ENCODE measurements around the gene R3HDM1.
"Not testable (repeated sequence)": the region's sequence is repeated elsewhere in the genome, so short reads cannot be mapped to it uniquely, and the experiment has no call there.

R3HDM1 gene

DNA sequence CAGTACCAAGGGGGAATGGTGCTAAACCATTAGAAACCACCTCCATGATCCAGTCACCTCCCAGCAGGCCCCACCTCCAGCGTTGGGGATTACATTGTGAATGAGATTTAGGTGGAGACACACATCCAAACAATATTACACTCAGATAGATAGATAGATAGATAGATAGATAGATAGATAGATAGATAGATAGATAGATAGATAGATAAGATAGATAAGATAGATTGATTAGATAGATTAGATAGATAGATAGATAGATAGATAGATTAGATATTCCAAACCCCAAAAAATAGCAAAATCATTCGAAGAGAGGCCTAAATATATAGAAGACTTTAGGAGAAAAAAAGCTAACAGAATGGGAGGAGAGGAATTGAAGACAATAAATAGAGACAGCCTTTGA, 167.6 kb downstream of the R3HDM1 start:
- TF ChIP-seq, protein P1, sequence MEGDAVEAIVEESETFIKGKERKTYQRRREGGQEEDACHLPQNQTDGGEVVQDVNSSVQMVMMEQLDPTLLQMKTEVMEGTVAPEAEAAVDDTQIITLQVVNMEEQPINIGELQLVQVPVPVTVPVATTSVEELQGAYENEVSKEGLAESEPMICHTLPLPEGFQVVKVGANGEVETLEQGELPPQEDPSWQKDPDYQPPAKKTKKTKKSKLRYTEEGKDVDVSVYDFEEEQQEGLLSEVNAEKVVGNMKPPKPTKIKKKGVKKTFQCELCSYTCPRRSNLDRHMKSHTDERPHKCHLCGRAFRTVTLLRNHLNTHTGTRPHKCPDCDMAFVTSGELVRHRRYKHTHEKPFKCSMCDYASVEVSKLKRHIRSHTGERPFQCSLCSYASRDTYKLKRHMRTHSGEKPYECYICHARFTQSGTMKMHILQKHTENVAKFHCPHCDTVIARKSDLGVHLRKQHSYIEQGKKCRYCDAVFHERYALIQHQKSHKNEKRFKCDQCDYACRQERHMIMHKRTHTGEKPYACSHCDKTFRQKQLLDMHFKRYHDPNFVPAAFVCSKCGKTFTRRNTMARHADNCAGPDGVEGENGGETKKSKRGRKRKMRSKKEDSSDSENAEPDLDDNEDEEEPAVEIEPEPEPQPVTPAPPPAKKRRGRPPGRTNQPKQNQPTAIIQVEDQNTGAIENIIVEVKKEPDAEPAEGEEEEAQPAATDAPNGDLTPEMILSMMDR (IDR thresholded peaks at IDR 0.05; ENCODE audit: low read length, missing control alignments): no peak
- DNase-seq (ENCODE audit: low read depth): no peak
- H3K4me3 ChIP-seq (replicated peaks; ENCODE audit: low read depth, low read length): no peak overlapping the region

DNA sequence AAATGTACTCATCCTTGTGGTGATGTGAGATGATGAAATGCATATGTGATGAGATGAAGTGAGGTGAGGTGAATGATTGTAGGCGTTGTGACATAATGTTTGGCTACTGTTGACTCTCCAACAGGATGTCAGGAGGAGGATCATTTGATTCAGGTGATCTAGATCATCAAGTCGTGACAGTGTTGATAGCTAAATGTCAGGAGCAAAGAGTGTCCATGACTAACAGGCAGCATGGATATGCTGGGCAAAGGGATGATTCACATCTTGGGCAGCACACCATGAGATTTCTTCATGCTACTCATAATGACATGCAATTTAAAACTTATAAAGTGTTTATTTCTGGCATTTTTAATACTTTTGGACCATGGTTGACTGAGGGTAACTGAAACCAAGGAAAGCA, 170.2 kb downstream of the R3HDM1 start:
- H3K4me3 ChIP-seq (replicated peaks; ENCODE audit: low read depth, low read length): no peak overlapping the region
- DNase-seq (ENCODE audit: low read depth): peak; percentile 31
- TF ChIP-seq, protein P1 (IDR thresholded peaks at IDR 0.05; ENCODE audit: low read length, missing control alignments): no peak

DNA sequence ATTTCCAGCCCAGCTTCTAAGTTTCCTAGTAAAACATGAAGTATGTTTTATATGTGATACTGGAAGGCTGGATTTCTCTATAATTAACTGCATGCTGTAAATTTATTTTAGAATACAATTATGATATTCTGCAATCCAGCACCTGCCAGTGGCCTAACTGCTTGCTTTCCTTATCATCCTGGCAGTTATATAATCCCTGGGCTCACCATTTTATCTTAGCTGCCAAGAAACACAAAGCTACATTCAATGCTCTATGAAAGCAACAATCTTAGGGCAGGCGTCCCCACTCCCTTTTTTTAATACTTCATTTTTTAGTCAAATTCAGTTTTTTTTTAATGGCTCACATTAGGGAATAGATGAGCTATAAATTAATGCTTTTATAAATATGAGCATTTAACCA, 172.0 kb downstream of the R3HDM1 start:
- TF ChIP-seq, protein P1 (IDR thresholded peaks at IDR 0.05; ENCODE audit: low read length, missing control alignments): no peak
- no peak overlapping the region for H3K4me3 ChIP-seq (replicated peaks; ENCODE audit: low read depth, low read length)
- DNase-seq (ENCODE audit: low read depth): no peak

DNA sequence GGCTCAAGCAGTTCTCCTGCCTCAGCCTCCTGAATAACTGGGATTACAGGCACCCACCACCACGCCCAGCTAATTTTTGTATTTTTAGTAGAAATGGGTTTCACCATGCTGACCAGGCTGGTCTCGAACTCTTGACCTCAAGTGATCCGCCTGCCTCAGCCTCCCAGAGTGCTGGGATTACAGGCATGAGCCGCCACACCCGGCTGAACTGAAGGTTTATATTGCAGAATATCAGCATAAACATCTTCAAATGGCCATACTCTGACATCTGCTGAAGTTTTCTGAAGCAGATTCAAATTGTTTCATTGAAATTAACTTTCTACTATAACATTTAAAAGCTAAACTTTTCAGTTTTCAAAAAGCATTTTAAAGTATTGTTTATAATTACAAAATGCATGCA, 172.8 kb downstream of the R3HDM1 start:
- not testable (repeated sequence) for H3K4me3 ChIP-seq (replicated peaks; ENCODE audit: low read depth, low read length); DNase-seq (ENCODE audit: low read depth)

DNA sequence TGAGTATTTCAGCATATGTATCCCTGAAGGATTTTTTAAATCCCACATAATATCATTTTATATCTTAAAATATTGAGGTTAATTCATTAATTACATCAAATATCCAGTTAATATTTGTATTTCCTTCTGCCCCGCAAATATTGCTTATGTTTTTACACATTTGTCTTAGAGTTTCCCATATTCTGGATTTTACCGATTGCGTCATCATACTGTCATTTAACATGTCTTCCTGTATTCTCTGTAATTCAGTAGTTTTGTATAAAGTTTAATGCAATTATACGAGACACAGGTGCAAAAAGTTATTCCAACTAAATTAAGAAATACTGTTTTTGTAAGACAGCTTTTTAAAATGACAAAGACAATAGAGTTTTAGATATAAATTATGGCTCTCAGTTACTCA, 176.9 kb downstream of the R3HDM1 start:
- DNase-seq (ENCODE audit: low read depth): no peak
- H3K4me3 ChIP-seq (replicated peaks; ENCODE audit: low read depth, low read length): no peak overlapping the region
- TF ChIP-seq, protein P1 (IDR thresholded peaks at IDR 0.05; ENCODE audit: low read length, missing control alignments): no peak

DNA sequence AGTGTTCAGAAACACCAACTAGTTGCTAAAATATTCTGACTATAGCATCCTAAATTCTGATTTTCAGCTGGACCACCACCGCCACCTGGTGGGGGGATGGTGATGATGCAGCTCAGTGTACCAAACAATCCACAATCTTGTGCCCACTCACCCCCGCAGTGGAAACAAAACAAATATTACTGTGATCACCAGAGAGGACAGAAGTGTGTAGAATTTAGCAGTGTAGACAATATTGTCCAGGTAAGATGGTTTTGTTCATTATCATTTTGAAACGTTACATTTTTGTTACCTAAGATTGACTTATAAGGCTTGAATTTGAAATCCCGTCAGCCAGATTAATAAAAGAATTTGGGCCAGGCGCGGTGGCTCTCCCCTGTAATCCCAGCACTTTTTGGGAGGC, 178.7 kb downstream of the R3HDM1 start:
- TF ChIP-seq, protein P1 (IDR thresholded peaks at IDR 0.05; ENCODE audit: low read length, missing control alignments): peak; percentile 97
- DNase-seq (ENCODE audit: low read depth): peak; percentile 62

DNA sequence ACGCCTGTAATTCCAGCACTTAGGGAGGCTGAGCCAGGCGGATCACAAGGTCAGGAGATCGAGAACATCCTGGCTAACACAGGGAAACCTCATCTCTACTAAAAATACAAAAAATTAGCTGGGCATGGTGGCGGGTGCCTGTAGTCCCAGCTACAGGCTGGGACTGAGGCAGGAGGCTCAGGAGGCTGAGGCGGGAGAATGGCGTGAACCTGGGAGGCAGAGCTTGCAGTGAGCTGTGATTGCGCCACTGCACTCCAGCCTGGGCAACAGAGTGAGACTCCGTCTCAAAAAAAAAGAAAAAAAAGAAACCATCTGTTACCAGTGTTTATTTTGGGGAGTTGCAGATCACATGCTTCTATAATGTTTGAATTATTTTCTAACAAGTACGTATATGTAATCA, 183.8 kb downstream of the R3HDM1 start:
- H3K4me3 ChIP-seq (replicated peaks; ENCODE audit: low read depth, low read length); DNase-seq (ENCODE audit: low read depth): not testable (repeated sequence)

More for the DNA sequence above, 178.7 kb downstream of the R3HDM1 start:
- no peak overlapping the region for H3K4me3 ChIP-seq (replicated peaks; ENCODE audit: low read depth, low read length)

DNA sequence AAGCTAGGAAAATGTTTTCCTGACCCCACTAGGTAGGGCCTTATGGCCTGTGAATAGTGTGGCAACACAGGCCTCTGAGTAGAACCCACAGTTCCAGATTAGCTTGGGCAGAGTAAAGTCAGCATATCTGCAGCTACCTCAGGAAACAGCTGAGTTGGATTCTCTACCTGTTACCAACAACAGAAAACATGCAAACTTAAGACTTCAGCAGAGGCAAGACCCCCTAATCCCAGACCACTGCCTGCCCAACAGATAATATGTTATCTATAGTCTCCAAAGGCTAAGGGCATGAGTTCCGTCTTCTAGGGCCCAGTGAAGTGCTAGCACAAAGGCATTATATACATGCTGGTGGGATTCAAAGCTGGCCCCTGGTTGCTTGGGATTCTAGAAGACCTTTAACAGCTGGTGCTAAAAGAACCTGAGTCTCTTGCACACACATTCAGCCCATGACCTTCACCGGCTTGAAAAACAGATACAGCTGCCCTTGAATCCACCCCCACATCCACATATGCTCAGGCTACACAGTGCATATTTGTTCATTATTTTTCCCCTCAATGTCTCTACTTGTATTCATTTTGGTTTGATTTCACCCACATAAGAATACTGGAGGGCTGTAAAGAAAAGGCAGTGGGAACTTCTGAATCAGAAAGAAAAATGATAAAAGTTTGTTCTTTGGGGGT, 196.9 kb downstream of the R3HDM1 start:
- no peak overlapping the region for H3K4me3 ChIP-seq (replicated peaks; ENCODE audit: low read depth, low read length)
- TF ChIP-seq, protein P1 (IDR thresholded peaks at IDR 0.05; ENCODE audit: low read length, missing control alignments): no peak
- no peak for DNase-seq (ENCODE audit: low read depth)
